IMR-90 (cell line): ENCODE results near the gene TBCE. TPM values are rescaled to one million over a fixed set of nuclear protein-coding genes. Genes with fewer than 3 reads are reported as not detected.
A peak's percentile ranks its signal among the peaks of the same experiment; 100 is the strongest.

Source experiments
- ATAC-seq: fragments of 200-7000 bp; cut with Tn5 transposase; 2 replicates; pipeline ENCODE4 v1.9.1; 2020; ENCODE audit warnings: low read depth, mild to moderate bottlenecking, moderate library complexity
- BruUV-seq: library from RNA; stranded (reverse); fragments of 400-500 nt; replicated peaks from 2 replicates; lab custom pipeline; 2021; lab: Mats Ljungman, UMichigan
- CTCF ChIA-PET: fragments of 300-600 bp; formaldehyde crosslinking; extraction: SDS; loops from one replicate; lab custom pipeline; 2021; ENCODE audit warnings: antibody characterized with exemption; lab: Yijun Ruan, JAX
- POLR2A ChIA-PET: fragments of 300-600 bp; sonication (Branson Sonifier 250); formaldehyde crosslinking; loops from one replicate; lab custom pipeline; 2022; ENCODE audit warnings: antibody characterized with exemption; ENCODE audit not compliant: unreplicated experiment; lab: Charles Lee
- DNase-seq: peaks from one replicate; pipeline ENCODE4 v3.0.0; 2013
- H2AFZ ChIP-seq: replicated peaks from 2 replicates; pipeline ENCODE3; 2013; ENCODE audit warnings: low read length, mild to moderate bottlenecking; ENCODE audit not compliant: poor library complexity
- H2AK5ac ChIP-seq: 2 replicates; pipeline ENCODE4 v1.6.1; 2013; ENCODE audit warnings: low read depth, low read length, inconsistent platforms
- H2AK9ac ChIP-seq: replicated peaks from 2 replicates; pipeline ENCODE3; 2013; ENCODE audit warnings: mild to moderate bottlenecking, low read depth, low read length, moderate library complexity; ENCODE audit not compliant: poor library complexity
- H2BK120ac ChIP-seq: 2 replicates; pipeline ENCODE4 v1.6.1; 2013; ENCODE audit warnings: low read depth, low read length, inconsistent platforms
- H2BK15ac ChIP-seq: 3 replicates; pipeline ENCODE4 v1.6.1; 2013; ENCODE audit warnings: low read depth, low read length, inconsistent platforms
- H2BK20ac ChIP-seq: 2 replicates; pipeline ENCODE4 v1.6.1; 2013; ENCODE audit warnings: low read depth, mild to moderate bottlenecking, inconsistent platforms, low read length, moderate library complexity
- H2BK5ac ChIP-seq: 2 replicates; pipeline ENCODE4 v1.6.1; 2013; ENCODE audit warnings: mild to moderate bottlenecking, low read depth, low read length, inconsistent platforms; ENCODE audit not compliant: poor library complexity, severe bottlenecking
- H3K14ac ChIP-seq: replicated peaks from 2 replicates; pipeline ENCODE4 v1.6.1; 2013; ENCODE audit warnings: low read depth, low read length, inconsistent platforms
- H3K18ac ChIP-seq: 2 replicates; pipeline ENCODE4 v1.6.1; 2013; ENCODE audit warnings: low read depth, low read length, control low read depth
- H3K23ac ChIP-seq: 2 replicates; pipeline ENCODE4 v1.6.1; 2013; ENCODE audit warnings: low read depth, low read length, inconsistent platforms
- H3K27ac ChIP-seq: 2 replicates; pipeline ENCODE4 v1.5.1; 2013; ENCODE audit warnings: mild to moderate bottlenecking, control low read depth, low read length; ENCODE audit not compliant: insufficient read depth
- H3K27me3 ChIP-seq: 2 replicates; pipeline ENCODE4 v1.6.1; 2013; ENCODE audit warnings: low read length; ENCODE audit not compliant: control insufficient read depth, insufficient read depth
- H3K36me3 ChIP-seq: 2 replicates; pipeline ENCODE4 v1.6.1; 2013; ENCODE audit warnings: low read length, mixed read lengths; ENCODE audit not compliant: control insufficient read depth, insufficient read depth
- H3K4ac ChIP-seq: 2 replicates; pipeline ENCODE4 v1.6.1; 2013; ENCODE audit warnings: low read depth, low read length, inconsistent platforms
- H3K4me1 ChIP-seq: 2 replicates; pipeline ENCODE4 v1.6.1; 2013; ENCODE audit warnings: low read length, mixed read lengths; ENCODE audit not compliant: control insufficient read depth, insufficient read depth
- H3K4me2 ChIP-seq: 2 replicates; pipeline ENCODE4 v1.6.1; 2013; ENCODE audit warnings: low read depth, mild to moderate bottlenecking, control low read depth, low read length, moderate library complexity
- H3K4me3 ChIP-seq: 2 replicates; pipeline ENCODE4 v1.5.1; 2013; ENCODE audit warnings: low read depth, mild to moderate bottlenecking, control low read depth, low read length, moderate library complexity; ENCODE audit not compliant: insufficient read depth
- H3K56ac ChIP-seq: 2 replicates; pipeline ENCODE4 v1.6.1; 2013; ENCODE audit warnings: low read length, inconsistent platforms; ENCODE audit not compliant: insufficient read depth; ENCODE audit errors: extremely low read depth
- H3K79me1 ChIP-seq, 2 experiments: 2 replicates each; pipeline ENCODE4 v1.6.1; 2013; ENCODE audit warnings: low read length in 2 of 2, inconsistent platforms in 1 of 2, low read depth in 1 of 2
- H3K9ac ChIP-seq: 2 replicates; pipeline ENCODE4 v1.6.1; 2013; ENCODE audit warnings: low read depth, low read length, control low read depth
- H3K9me1 ChIP-seq: 2 replicates; pipeline ENCODE4 v1.6.1; 2013; ENCODE audit warnings: low read length, inconsistent platforms; ENCODE audit not compliant: insufficient read depth
- H3K9me3 ChIP-seq: 2 replicates; pipeline ENCODE4 v1.6.1; 2013; ENCODE audit warnings: low read length; ENCODE audit not compliant: control insufficient read depth, insufficient read depth
- H4K20me1 ChIP-seq: 2 replicates; pipeline ENCODE4 v1.6.1; 2013; ENCODE audit warnings: low read length, inconsistent platforms; ENCODE audit not compliant: insufficient read depth
- H4K5ac ChIP-seq: 2 replicates; pipeline ENCODE4 v1.6.1; 2013; ENCODE audit warnings: mild to moderate bottlenecking, low read depth, low read length, control low read depth
- H4K8ac ChIP-seq, 2 experiments: 2 replicates each; pipeline ENCODE4 v1.6.1; 2013; ENCODE audit warnings: low read depth in 2 of 2, low read length in 2 of 2, control low read depth in 1 of 2, inconsistent platforms in 1 of 2
- H4K91ac ChIP-seq: 2 replicates; pipeline ENCODE4 v1.6.1; 2013; ENCODE audit warnings: low read depth, low read length, inconsistent platforms; ENCODE audit not compliant: insufficient read depth
- BHLHE40 ChIP-seq: fragments of 150-350 bp; IDR thresholded peaks from 2 replicates; pipeline ENCODE4 v1.6.1; 2016; ENCODE audit warnings: mild to moderate bottlenecking, low read depth, low read length
- CEBPB ChIP-seq: IDR thresholded peaks from 2 replicates; pipeline ENCODE4 v1.6.1; 2012; ENCODE audit warnings: low read depth, low read length, improper control_type of control experiment
- CHD1 ChIP-seq: IDR thresholded peaks from 2 replicates; pipeline ENCODE4 v1.6.1; 2012; ENCODE audit warnings: low read depth, low read length, improper control_type of control experiment
- CTCF ChIP-seq: conservative IDR thresholded peaks from 2 replicates; pipeline ENCODE4 v1.5.1; 2012; ENCODE audit warnings: mild to moderate bottlenecking, low read depth, low read length, improper control_type of control experiment
- ELK1 ChIP-seq: fragments of 150-350 bp; IDR thresholded peaks from 2 replicates; pipeline ENCODE4 v1.6.1; 2016; ENCODE audit warnings: low read depth, mild to moderate bottlenecking, low read length, moderate library complexity, borderline replicate concordance
- FOS ChIP-seq: fragments of 150-350 bp; IDR thresholded peaks from 2 replicates; pipeline ENCODE4 v1.6.1; 2016; ENCODE audit warnings: low read depth, low read length
- MAFK ChIP-seq: IDR thresholded peaks from 2 replicates; pipeline ENCODE4 v1.6.1; 2012; ENCODE audit warnings: low read depth, low read length, improper control_type of control experiment
- MAZ ChIP-seq: IDR thresholded peaks from 2 replicates; pipeline ENCODE4 v1.6.1; 2012; ENCODE audit warnings: low read depth, mild to moderate bottlenecking, low read length, improper control_type of control experiment, moderate library complexity, borderline replicate concordance
- MXI1 ChIP-seq: IDR thresholded peaks from 2 replicates; pipeline ENCODE4 v1.6.1; 2012; ENCODE audit warnings: low read depth, mild to moderate bottlenecking, low read length, moderate library complexity, borderline replicate concordance
- POLR2A ChIP-seq: IDR thresholded peaks from 2 replicates; pipeline ENCODE4 v1.6.1; 2012; ENCODE audit warnings: mild to moderate bottlenecking, low read depth, low read length
- RCOR1 ChIP-seq: IDR thresholded peaks from 2 replicates; pipeline ENCODE4 v1.6.1; 2012; ENCODE audit warnings: mild to moderate bottlenecking, low read length, improper control_type of control experiment; ENCODE audit not compliant: insufficient replicate concordance
- RFX5 ChIP-seq: IDR thresholded peaks from 2 replicates; pipeline ENCODE4 v1.8.0; 2012; ENCODE audit warnings: low read depth, mild to moderate bottlenecking, low read length, moderate library complexity
- SMC3 ChIP-seq: fragments of 150-350 bp; IDR thresholded peaks from 2 replicates; pipeline ENCODE4 v1.6.1; 2016; ENCODE audit warnings: low read depth, mild to moderate bottlenecking, antibody characterized with exemption, low read length, moderate library complexity
- USF2 ChIP-seq: fragments of 150-350 bp; IDR thresholded peaks from 2 replicates; pipeline ENCODE4 v1.6.1; 2017; ENCODE audit warnings: mild to moderate bottlenecking, antibody characterized with exemption, low read length, low read depth
- WGBS, 2 experiments: methylation state at CpG; one replicate each; pipeline versions ENCODE4 v1.1.5 to v1.1.7; 2013; ENCODE audit warnings: missing lambda C conversion rate in 2 of 2; ENCODE audit not compliant: insufficient read length in 1 of 2; ENCODE audit errors: extremely low coverage in 2 of 2; 5-methylcytosine and 5-hydroxymethylcytosine counted together
- dilution Hi-C: fragments of 300-500 bp; cut with HindIII; formaldehyde crosslinking; loops from one replicate; pipeline ENCODE4 v1.14.3; 2018; ENCODE audit warnings: low sequenced_read_pairs; ENCODE audit not compliant: unreplicated experiment
- in situ Hi-C: fragments of 300-500 bp; cut with MboI; formaldehyde crosslinking; loops from 3 replicates; pipeline ENCODE4 v1.14.3; 2019; ENCODE audit warnings: low sequenced_read_pairs, inconsistent platforms, mixed read lengths
- intact Hi-C: fragments of 100-400 bp; cut with micrococcal nuclease; formaldehyde crosslinking; loops from 2 replicates; pipeline ENCODE4 v1.10.0; 2022
- polyA plus RNA-seq, 3 experiments: library from polyadenylated mRNA; depleted of rRNA; stranded (reverse); fragments of >200 nt; gene quantifications; 2 replicates each; pipeline ENCODE4 v1.2.3, GENCODE V29; 2012; ENCODE audit warnings: low replicate concordance in 1 of 3
- total RNA-seq: library from RNA; depleted of rRNA; stranded (reverse); fragments of >200 nt; gene quantifications from 2 replicates; pipeline ENCODE4 v1.2.3, GENCODE V29; 2012

The TBCE gene
- total and polyA plus RNA-seq, 2 of the 4 experiments (the other 2 are of a cell fraction) = 25.3 to 26.7 TPM

- CTCF ChIA-PET = interaction anchor here (0.7 kb wide), 1 partner anchor 10 kb away, joined by 3 read pairs; no protein-coding TSS in a partner anchor
- BruUV-seq = no TSS peak
- peaks cover 13% of the 10 kb centered on the region; the same call in 1 of the 2 replicates for H4K20me1 ChIP-seq
- no peak overlapping the region for H2BK120ac ChIP-seq
- H2AFZ ChIP-seq = no peak overlapping the region
- POLR2A ChIA-PET = no interaction called here
- no peak overlapping the region for H3K4me3 ChIP-seq
- H3K36me3 ChIP-seq = peaks cover 18% of the 10 kb centered on the region
- no peak overlapping the region for H2AK9ac ChIP-seq
- ATAC-seq (no peak), DNase-seq (no peak)
- H3K18ac ChIP-seq = no peak overlapping the region
- WGBS, 2 experiments = no CpG with 5 or more reads among the region's 9 CpGs
- H2BK20ac ChIP-seq = no peak overlapping the region
- in situ Hi-C loops (no loop called here), dilution Hi-C loops (no loop called here), intact Hi-C loops (loop anchor here (5.0 kb wide), 1 partner anchor 558 kb away; no protein-coding TSS in a partner anchor)
- no peak overlapping the region for H2BK15ac ChIP-seq
- H3K4ac ChIP-seq = no peak overlapping the region
- H3K14ac ChIP-seq = no peak overlapping the region
- no peak overlapping the region for H3K27ac ChIP-seq
- no peak overlapping the region for H4K5ac ChIP-seq
- no peak overlapping the region for H3K4me2 ChIP-seq
- H3K79me1 ChIP-seq = peaks cover 11 to 26% of the 10 kb centered on the region in 2 experiments
- H3K9me3 ChIP-seq = no peaks in the 10 kb centered on the region
- no peak overlapping the region for H3K9ac ChIP-seq
- no peak overlapping the region for H4K8ac ChIP-seq
- no peak overlapping the region for H2BK5ac ChIP-seq
- peaks cover 6% of the 10 kb centered on the region for H3K9me1 ChIP-seq
- no peak overlapping the region for H2AK5ac ChIP-seq
- no peaks in the 10 kb centered on the region for H3K4me1 ChIP-seq
- TF ChIP-seq MAFK (no peak), RCOR1 (no peak), FOS (no peak), MAZ (no peak), RFX5 (no peak), POLR2A (no peak), BHLHE40 (no peak), CTCF (no peak), USF2 (no peak), CHD1 (no peak), SMC3 (no peak), MXI1 (no peak), ELK1 (no peak), CEBPB (no peak)
- H3K27me3 ChIP-seq = no peaks in the 10 kb centered on the region
- 0 out of 2 replicates have a peak overlapping the region, but pooled peaks have one; percentile 10 for H3K23ac ChIP-seq
- no peak overlapping the region for H4K91ac ChIP-seq
- H3K56ac ChIP-seq = no peak overlapping the region
Measured at GRCh38 chr1:235494531-235494930, 127.3 kb downstream of the TBCE start.
